Esophagus squamous epithelium (tissue), 5 donors: ENCODE data around the gene ARAP3. TPM values are rescaled to one million over a fixed set of nuclear protein-coding genes. Genes with fewer than 3 reads are reported as not detected.

ENCODE experiments used
- DNase-seq: peaks from one replicate; lab custom pipeline; 2025; lab: John Stamatoyannopoulos, UW
- H3K27ac ChIP-seq, 4 donors: fragments of 200-600 bp; sonication (generic); one replicate each; pipeline ENCODE4 v1.5.1; 2016 to 2019; ENCODE audit warnings: mild to moderate bottlenecking in 1 of 4
- H3K27me3 ChIP-seq, 4 donors: fragments of 200-600 bp; sonication (generic); 1 replicate in 3 of 4; 2 replicates in 1 of 4; pipeline versions ENCODE4 v1.5.1 to v1.6.0; 2017 to 2021; ENCODE audit warnings: antibody characterized with exemption in 1 of 4
- H3K36me3 ChIP-seq, 3 donors: fragments of 200-600 bp; sonication (generic); one replicate each; pipeline ENCODE4 v1.5.1; 2016 to 2019
- H3K4me1 ChIP-seq, 3 donors: fragments of 200-600 bp; sonication (generic); one replicate each; pipeline ENCODE4 v1.5.1; 2017 to 2019
- H3K4me3 ChIP-seq, 4 donors: fragments of 200-600 bp; sonication (generic); 1 replicate in 3 of 4; 2 replicates in 1 of 4; pipeline ENCODE4 v1.5.1; 2016 to 2019; ENCODE audit warnings: mild to moderate bottlenecking in 2 of 4, moderate library complexity in 1 of 4
- H3K9me3 ChIP-seq, 3 donors: fragments of 200-600 bp; sonication (generic); one replicate each; pipeline ENCODE4 v1.5.1; 2016 to 2019
- CTCF ChIP-seq, 6 experiments: fragments of 450-650 bp in 4 of 6; fragments of 200-600 bp in 2 of 6; sonication (generic) in 2 of 6; IDR thresholded peaks; one replicate each; pipeline ENCODE4 v1.5.1; 2016 to 2019; ENCODE audit warnings: antibody characterized with exemption in 6 of 6, mild to moderate bottlenecking in 4 of 6, moderate library complexity in 4 of 6
- POLR2A ChIP-seq, 4 donors: fragments of 450-650 bp; IDR thresholded peaks; one replicate each; pipeline ENCODE4 v1.6.1; 2017; ENCODE audit warnings: antibody characterized with exemption in 4 of 4, mild to moderate bottlenecking in 4 of 4, moderate library complexity in 3 of 4
- WGBS, 2 donors: methylation state at CpG; one replicate each; pipeline ENCODE4 v1.1.5; 2018; 5-methylcytosine and 5-hydroxymethylcytosine counted together
- intact Hi-C: fragments of 100-400 bp; cut with DNase I; formaldehyde crosslinking; loops from one replicate; pipeline ENCODE4 v1.15.0; 2022
- total RNA-seq, 4 donors: library from RNA; depleted of rRNA; stranded (reverse); fragments of >200 nt; gene quantifications; one replicate each; pipeline ENCODE4 v1.1.0, GENCODE V29; 2016
- donor health status: DM: yes; HTN: yes; CAD: no.

Gene ARAP3
- total RNA-seq, 4 donors from 2014 or later = 1.1 to 5.9 (median 2.4) TPM

GRCh38 chr5:141635646-141636045 lies 46.4 kb downstream of the ARAP3 start:
- H3K4me3 ChIP-seq = peak overlapping the region; percentile 77 to 94 (median 88)
- peak overlapping the region in 3 of 4 donors; percentile 86 to 93 (median 92) for H3K27ac ChIP-seq

GRCh38 chr5:141634720-141635119 lies 47.3 kb downstream of the ARAP3 start:
- Histone ChIP-seq H3K9me3 (no peaks in the 10 kb centered on the region), H3K36me3 (peaks cover 0 to 35% (median 1%) of the 10 kb centered on the region in 3 donors), H3K4me3 (no peak overlapping the region), H3K4me1 (peaks cover 26 to 50% (median 31%) of the 10 kb centered on the region in 3 donors), H3K27me3 (no peaks in the 10 kb centered on the region), H3K27ac (no peak overlapping the region)
- intact Hi-C loops = no loop called here
- no peak for TF ChIP-seq POLR2A (IDR thresholded peaks at IDR 0.05)
- no peak for TF ChIP-seq CTCF (IDR thresholded peaks at IDR 0.05)
- WGBS, 2 donors = 80 to 87% methylated on average over 3 to 6 of the region's 6 CpGs
- no peak for DNase-seq

More at GRCh38 chr5:141635646-141636045, 46.4 kb downstream of the ARAP3 start:
- DNase-seq = no peak
- Histone ChIP-seq H3K27me3 (no peaks in the 10 kb centered on the region), H3K36me3 (peaks cover 0 to 34% (median 0%) of the 10 kb centered on the region in 3 donors), H3K9me3 (no peaks in the 10 kb centered on the region), H3K4me1 (peaks cover 26 to 50% (median 31%) of the 10 kb centered on the region in 3 donors)
- intact Hi-C loops = no loop called here
- TF ChIP-seq CTCF (IDR thresholded peaks at IDR 0.05) = no peak
- TF ChIP-seq POLR2A (IDR thresholded peaks at IDR 0.05) = no peak
- 45 to 62% methylated on average over 7 of the region's 7 CpGs for WGBS, 2 donors

DNA sequence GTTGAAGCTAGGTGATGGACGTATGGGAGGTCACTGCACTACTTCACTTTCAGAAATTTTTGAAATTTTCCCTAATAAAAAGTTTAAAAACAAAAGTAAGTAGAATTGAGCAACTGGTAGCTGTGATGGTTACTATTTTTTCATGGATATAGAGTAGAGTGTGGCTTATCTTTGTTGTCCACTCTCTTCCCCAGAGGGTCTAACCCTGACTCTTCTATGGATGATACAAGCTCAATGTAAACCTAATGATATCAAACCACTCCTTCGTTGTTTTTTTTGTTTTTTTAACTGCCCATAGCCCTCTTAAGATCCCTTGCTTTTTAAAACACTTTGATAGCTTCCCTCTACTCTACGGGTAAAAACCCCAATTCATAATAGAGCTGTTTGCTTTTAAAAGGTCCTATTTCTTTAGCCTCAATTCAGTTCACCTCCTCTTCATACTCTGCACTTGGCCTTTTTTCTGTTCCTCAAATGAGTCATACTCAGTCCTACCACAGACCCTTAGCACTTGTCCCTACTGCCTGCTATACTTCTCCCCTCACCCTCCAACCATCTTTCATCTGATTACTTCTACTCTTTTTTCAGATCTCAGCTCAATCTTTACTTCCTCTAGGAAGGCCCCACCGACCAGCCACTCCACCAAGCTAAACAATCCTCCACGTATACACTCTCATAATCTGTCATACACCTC lies 48.0 kb downstream of the ARAP3 start:
- Histone ChIP-seq H3K27ac (no peak overlapping the region), H3K4me1 (peaks cover 26 to 50% (median 31%) of the 10 kb centered on the region in 3 donors), H3K27me3 (no peaks in the 10 kb centered on the region), H3K36me3 (peaks cover 0 to 40% (median 8%) of the 10 kb centered on the region in 3 donors), H3K9me3 (no peaks in the 10 kb centered on the region), H3K4me3 (no peak overlapping the region)
- intact Hi-C loops = no loop called here
- TF ChIP-seq CTCF (IDR thresholded peaks at IDR 0.05) = no peak
- no peak for TF ChIP-seq POLR2A (IDR thresholded peaks at IDR 0.05)
- no peak for DNase-seq
- 73 to 77% methylated on average over 5 of the region's 5 CpGs for WGBS, 2 donors

DNA sequence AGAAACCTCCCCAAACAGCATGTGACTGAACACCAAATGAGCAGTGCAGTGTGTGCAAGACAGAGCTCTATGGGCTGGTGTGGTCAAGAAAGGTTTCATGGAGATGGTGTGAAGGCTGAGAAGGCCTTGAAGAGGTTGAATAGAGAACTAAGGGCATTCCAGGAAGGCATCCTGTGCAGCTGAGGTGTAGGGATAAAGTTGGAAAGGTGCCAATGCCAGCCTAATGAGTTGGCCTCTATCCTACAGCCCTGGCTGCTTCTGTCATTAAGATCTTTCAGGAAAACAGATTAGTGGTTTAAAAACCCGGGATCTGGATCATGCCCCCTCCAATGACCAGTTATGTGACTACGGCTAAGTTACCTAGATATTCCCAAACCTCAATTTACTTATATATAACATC lies 49.4 kb downstream of the ARAP3 start:
- no peak overlapping the region for H3K4me3 ChIP-seq

More for the DNA sequence above, 49.4 kb downstream of the ARAP3 start:
- Histone ChIP-seq H3K27ac (no peak overlapping the region), H3K4me1 (peaks cover 22 to 37% (median 24%) of the 10 kb centered on the region in 3 donors), H3K36me3 (peaks cover 13 to 53% (median 22%) of the 10 kb centered on the region in 3 donors), H3K9me3 (no peaks in the 10 kb centered on the region), H3K27me3 (no peaks in the 10 kb centered on the region)
- WGBS, 2 donors = 83 to 84% methylated on average over 2 of the region's 2 CpGs
- intact Hi-C loops = no loop called here
- no peak for DNase-seq
- no peak for TF ChIP-seq CTCF (IDR thresholded peaks at IDR 0.05)
- no peak for TF ChIP-seq POLR2A (IDR thresholded peaks at IDR 0.05)
